GM20000 (cell line): ENCODE results near the gene CRHR1.

Experiments
- DNase-seq: peaks from one replicate; pipeline ENCODE4 v3.0.0; 2012; ENCODE audit warnings: low spot score
- TF ChIP-seq, protein P1 (sequence below): IDR thresholded peaks from 2 replicates; pipeline ENCODE4 v1.5.1; 2012; ENCODE audit warnings: mild to moderate bottlenecking, control low read depth; ENCODE audit errors: extremely low read depth, missing control alignments

The CRHR1 gene

DNA sequence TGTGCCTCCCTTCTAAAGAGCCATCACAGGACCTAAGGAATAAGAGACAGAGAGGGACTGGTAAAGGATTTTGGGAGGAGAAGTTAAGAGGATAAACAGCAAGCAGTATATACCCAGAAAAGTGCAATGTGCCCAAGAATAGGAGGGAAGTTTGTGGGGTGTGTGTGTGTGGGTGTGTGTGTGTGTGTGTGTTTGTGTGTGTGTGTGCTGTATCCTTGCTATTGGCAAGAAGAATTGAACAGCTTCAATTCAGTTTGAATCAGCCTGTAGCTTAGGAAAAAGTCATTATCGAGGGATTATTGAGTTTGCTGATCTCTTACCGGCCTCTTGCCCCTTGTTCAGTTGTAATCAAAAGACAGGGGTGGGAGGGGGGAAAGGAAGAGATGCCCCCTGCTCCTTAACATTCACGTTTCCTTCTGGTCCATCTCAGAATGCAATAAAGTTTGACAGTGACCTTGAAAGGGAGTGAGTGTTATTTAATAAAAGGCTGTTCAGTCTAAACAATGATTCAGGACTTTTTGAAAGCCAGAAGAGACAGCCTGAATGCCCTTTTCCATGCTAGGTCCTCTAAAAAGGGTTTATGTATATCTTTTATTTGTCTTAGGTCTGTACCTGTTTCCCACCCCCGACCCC lies 86.3 kb downstream of the CRHR1 start:
- no peak for DNase-seq
- TF ChIP-seq, protein P1, sequence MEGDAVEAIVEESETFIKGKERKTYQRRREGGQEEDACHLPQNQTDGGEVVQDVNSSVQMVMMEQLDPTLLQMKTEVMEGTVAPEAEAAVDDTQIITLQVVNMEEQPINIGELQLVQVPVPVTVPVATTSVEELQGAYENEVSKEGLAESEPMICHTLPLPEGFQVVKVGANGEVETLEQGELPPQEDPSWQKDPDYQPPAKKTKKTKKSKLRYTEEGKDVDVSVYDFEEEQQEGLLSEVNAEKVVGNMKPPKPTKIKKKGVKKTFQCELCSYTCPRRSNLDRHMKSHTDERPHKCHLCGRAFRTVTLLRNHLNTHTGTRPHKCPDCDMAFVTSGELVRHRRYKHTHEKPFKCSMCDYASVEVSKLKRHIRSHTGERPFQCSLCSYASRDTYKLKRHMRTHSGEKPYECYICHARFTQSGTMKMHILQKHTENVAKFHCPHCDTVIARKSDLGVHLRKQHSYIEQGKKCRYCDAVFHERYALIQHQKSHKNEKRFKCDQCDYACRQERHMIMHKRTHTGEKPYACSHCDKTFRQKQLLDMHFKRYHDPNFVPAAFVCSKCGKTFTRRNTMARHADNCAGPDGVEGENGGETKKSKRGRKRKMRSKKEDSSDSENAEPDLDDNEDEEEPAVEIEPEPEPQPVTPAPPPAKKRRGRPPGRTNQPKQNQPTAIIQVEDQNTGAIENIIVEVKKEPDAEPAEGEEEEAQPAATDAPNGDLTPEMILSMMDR = no peak

DNA sequence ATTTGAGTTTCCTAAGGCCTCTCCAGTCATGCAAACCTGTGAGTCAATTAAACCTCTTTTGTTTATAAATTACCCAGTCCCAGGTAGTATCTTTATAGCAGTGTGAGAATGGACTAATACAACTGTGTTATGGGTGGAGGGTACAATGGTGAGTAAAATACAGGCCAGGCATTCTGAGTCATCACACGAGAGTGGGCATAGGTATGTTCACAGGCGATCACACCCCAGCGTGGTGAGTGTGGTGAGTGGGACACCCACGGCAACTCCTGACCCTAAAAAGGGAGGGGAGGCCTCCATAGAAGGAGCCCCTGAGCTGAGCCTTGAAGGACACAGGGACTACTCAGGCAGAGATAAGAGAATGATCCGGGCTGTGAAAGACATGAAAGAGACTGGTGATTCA lies 87.6 kb downstream of the CRHR1 start:
- TF ChIP-seq, protein P1 = no peak
- DNase-seq = no peak

DNA sequence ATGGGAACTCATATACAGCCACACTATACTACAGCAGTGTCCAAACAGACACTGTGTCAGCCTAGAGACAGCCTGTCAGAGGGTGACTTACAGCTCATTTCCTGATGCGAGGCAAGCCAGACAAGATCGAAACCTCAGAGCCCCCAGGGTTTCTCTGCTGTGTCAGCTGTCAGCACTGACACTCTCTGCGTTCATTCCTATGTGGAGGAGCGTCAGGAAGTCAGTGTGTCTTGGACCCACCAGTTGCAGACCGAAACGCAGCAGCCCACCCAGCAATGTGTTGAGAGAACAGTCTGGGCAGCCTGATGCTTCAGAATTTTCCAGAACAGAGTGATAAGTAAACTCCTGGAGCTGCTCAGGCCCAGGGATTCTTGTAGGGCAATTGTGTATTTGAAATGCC lies 89.6 kb downstream of the CRHR1 start:
- TF ChIP-seq, protein P1 = no peak
- no peak for DNase-seq

DNA sequence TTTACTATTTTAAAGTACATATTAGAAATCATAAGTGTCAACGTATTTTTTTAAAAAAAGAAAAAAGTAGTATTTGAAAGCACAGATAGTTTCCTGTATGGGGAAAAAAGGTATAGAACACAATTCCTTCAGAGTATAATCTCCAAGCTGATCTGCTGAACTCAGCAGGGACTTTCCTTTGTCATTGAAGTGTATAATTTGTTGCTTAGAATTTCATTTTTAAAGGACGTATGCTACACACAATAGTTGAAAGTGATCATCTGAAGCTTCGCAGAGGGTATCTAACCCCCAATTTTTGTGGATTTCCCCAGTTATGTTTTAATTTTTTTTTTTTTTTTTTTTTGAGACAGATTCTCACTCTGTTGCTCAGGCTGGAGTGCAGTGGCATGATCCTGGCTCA lies 90.0 kb downstream of the CRHR1 start:
- DNase-seq = no peak
- TF ChIP-seq, protein P1 = no peak

DNA sequence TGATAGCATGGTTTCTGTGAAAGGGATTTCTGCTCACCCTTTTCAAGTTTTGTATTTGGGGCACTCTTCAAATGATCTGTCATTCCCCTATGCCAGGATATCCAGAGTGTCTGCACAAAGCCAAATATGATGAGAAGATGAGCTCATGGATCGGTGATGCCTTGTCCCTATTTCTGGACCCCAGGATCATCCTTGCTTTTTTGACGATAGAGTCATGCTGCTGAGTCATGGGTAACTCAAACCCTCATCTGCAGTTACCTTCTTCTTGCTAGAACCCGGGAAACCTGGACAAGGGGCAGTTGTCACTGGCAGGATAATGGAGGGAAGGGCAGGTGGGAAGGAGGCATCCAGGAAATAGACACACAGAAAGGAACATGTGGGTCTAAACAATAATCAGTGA lies 92.4 kb downstream of the CRHR1 start:
- TF ChIP-seq, protein P1 = no peak

DNA sequence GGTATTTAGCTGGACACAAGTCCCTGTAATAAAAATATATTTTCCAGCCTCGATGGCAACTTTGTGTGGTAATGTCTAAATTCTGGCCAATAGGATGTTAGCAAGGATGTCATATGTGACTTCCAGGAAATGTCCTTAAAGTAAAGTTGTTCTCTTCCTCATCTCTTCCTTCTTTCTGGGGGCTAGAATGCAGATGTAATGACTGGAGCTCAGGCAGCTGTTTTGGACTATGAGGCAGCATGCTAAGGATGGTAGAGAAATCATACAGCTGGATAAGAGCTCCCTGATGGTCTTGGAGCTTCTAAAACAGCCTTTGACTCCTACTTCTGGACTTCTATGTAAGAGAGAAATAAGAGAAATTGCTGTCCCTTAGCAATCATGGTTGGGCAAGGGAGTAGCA lies 93.3 kb downstream of the CRHR1 start:
- TF ChIP-seq, protein P1 = no peak

More for the DNA sequence above, 92.4 kb downstream of the CRHR1 start:
- no peak for DNase-seq

DNA sequence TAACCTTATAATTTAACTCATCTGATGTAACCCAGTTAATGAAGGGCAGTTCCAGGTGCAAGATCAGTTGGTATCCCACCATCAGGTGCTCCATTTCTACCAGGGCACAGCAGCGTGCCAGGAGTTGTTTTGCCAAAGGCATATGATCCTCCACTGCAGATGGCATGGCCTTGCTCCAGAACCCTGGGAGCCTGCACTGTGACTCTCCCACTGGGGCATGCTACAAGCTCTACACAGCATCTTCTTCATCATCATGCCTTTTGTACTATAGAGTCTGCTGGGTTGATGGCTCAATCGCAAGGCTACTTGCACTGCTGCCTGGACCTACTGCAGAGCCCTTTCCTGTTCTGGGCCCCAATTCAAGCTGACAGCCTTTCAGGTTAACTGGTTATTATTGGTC lies 98.9 kb downstream of the CRHR1 start:
- no peak for DNase-seq
- TF ChIP-seq, protein P1 = no peak

More for the DNA sequence above, 93.3 kb downstream of the CRHR1 start:
- no peak for DNase-seq
